OCI-LY3 (cell line): ENCODE measurements around the gene STRA8.

Experiments
- CTCF ChIP-seq: fragments of 200-600, 300-600 bp; sonication (generic); IDR thresholded peaks from 2 replicates; pipeline ENCODE4 v1.5.1; 2014; ENCODE audit warnings: antibody characterized with exemption, low read length, low read depth
- EZH2phosphoT487 ChIP-seq: fragments of 200-600 bp; shearing (Covaris generic); IDR thresholded peaks from 2 replicates; pipeline ENCODE4 v1.6.1; 2018; ENCODE audit warnings: antibody characterized with exemption, mixed run types, low read depth

GRCh38 chr7:135188298-135188984 lies 45.2 kb upstream of the STRA8 start:
- TF ChIP-seq CTCF (no peak), EZH2phosphoT487 (no peak)
